ENCODE data around the gene ANKRD33B.
"Not testable (repeated sequence)": the region's sequence is repeated elsewhere in the genome, so short reads cannot be mapped to it uniquely, and the experiment has no call there.

Gene ANKRD33B

DNA sequence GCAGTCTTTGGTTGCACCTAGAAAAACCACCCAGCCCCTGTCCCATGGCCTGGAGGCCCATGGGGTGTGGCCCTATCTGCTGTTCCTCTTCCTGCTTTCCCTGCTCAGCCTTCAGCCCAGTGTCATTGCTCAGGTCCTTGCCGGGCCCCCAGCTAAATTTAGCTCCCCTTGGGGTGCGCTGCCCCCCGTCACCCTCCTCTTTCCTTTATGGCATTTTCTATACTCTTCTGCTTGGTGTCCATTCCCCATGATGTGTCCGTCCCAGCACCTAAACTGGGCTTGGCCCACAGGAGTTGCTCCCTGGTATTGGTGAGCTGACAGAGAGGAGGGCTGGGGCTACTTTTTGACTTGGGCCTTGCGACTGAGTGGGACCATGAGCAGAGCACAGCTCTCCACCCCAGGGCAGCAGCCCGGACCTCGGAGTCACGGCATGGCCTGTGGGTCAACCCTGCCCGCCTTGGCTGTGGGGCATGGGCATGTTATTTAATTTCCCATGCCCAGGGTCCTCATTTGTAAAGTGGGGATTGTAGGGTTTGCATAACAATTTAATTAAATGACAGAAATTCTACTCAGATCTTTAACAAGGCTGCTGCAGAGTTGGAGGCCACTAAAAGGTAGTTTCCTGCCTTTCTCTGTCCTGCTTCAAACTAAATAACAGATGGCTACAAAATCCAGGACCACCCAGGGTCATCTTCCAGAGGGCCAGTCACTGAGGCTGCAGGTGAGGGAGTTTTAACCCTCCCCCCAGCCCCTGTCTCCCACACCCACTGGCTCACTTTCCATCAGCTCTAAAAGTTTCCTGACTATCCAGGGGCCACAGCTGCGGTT lies 99.0 kb downstream of the ANKRD33B start:
- DNase-seq, result no peak

DNA sequence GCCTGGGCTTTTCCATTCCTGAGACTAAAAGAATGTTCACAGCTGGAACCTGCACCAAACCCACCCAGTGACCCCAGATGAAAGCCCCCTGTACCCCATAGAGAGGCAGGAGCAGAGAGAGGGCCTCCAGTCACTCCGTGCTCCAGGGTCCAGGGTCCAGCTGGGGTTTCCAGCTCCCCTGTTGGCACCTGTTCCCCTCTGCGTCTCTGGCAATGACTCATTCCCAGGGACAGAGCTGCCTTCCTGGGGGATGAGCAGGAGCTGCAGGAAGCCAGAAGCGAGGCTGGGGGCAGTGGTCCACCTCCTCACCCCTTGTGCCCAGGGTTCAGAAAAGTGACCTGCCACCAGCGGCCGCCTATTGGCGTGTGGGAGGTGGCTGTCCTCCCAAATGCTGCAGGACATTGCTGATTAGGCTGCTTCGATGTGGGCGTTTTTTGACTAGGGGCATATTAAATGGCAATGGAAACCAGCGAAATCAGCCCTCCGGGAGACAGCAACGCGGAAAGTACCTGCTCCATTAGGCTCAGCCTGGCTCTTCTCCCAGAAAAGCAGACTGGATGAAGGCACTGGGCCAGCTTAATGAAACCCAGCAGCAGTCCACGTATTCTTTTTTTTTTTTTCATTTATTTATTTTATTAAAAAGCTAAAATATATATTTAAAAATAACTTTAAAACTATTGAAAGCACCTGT lies 99.8 kb downstream of the ANKRD33B start:
- no peak for DNase-seq

DNA sequence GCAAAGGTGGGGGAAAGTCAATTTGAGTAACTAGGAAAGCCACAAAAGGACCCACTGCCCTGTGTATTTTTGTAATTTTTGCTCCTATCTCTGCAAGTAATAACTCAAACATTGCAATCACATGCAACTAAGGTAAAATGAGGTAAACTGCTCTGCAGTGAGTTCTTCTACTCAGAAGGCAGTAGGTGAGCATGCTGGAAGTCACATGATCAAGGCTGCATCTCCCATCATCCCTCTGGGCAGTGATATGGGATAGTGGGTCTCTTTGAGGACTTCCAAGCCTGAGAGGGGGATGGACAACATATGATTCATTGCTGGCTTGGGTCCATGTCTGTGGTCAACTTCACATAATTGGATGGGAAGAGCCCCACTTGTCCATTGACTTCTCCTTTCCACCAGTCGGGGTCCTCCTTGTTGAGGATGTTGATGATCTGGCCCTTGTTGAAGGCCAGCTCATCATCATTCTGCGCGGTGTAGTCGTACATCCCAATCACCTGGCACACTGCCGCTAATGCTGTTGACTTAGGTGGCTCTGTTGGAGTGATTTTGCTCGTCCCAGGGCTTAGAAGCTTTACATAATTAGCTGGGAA lies 100.4 kb downstream of the ANKRD33B start:
- not testable (repeated sequence) for DNase-seq

- DNase-seq, result no peak
These were observed 101.9 kb downstream of the ANKRD33B start for GRCh38 chr5:10665799-10666198.

- no peak for DNase-seq
These were observed 102.8 kb downstream of the ANKRD33B start for GRCh38 chr5:10666531-10667299.

- no peak for DNase-seq
These were observed 103.7 kb downstream of the ANKRD33B start for GRCh38 chr5:10667431-10668057.

DNA sequence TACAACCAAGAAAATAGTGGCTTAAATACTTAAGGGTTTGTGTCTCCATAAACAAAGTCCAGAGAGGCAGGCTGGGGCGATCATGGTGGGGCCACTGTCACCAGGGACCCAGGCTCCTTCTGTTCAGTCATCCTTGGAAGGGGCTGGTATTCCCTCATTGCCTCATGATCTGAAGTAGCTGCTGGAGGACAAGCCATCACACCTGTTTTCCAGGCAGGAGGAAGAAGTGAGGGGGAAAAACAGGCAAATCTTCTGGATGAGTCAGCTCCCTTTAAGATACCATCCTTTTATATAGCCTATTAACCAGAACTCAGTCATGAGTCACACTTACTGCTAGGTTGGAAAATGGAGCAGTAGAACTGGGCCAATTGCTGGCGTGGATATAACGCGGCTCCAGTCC lies 104.8 kb downstream of the ANKRD33B start:
- DNase-seq, result no peak

DNA sequence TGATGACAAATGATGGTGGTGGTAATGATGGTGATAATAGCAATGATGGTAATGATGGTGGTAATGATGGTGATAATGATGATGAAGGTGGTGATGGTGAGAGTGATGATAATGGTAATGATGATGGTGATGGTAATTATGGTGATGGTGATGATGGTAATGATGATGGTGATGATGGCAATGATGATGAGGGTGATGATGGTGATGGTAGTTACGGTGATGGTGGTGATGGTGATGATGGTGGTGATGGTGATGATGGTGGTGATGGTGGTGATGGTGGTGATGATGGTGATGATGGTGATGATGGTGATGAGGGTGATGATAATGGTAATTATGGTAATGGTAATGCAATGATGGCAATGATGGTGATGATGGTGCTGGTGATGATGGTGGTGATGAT lies 106.1 kb downstream of the ANKRD33B start:
- no peak for DNase-seq

- no peak for DNase-seq
These were observed 107.5 kb downstream of the ANKRD33B start for GRCh38 chr5:10671041-10672008.

DNA sequence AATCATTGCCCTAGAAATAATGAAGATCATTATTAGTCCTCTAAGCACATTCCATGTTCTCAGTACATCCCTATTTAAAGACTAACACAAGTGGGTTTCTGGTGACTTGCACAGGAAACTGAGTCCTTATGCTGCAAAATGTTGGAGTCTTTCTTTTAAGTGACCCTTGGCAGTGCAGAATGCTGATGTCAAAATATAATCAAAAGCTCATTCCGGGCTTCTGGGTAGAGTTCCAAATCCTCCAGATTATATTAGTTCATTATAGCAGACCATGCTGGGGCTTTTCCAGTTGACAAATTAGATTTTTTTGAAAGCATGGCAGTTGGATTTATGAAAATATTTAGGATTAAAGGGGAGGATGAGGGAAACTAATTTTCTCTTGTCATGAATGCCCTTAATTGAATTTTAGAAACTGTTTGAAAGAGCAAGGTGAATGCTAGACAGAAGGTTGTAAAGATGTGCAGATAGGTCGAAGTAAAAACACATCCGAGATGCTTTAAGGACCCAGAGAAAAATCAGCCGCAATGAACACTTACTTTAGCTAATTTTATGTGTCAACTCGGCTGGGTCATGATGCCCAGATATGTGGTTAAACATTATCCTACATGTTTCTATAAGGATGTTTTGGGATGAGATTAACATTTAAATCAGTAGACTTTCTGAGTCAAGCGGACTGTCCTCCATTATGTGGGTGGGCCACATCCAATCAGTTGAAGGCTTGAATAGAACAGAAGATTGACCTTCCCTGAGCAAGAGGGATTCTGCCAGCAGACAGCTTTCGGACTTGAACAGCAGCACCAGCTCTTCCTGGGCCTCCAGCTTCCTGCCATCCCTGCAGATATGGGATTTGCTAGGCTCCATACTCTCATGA lies 108.5 kb downstream of the ANKRD33B start:
- DNase-seq, result no peak

GRCh38 chr5:10673017-10673389 lies 109.1 kb downstream of the ANKRD33B start:
- no peak for DNase-seq

GRCh38 chr5:10673407-10673806 lies 109.5 kb downstream of the ANKRD33B start:
- no peak for DNase-seq

DNA sequence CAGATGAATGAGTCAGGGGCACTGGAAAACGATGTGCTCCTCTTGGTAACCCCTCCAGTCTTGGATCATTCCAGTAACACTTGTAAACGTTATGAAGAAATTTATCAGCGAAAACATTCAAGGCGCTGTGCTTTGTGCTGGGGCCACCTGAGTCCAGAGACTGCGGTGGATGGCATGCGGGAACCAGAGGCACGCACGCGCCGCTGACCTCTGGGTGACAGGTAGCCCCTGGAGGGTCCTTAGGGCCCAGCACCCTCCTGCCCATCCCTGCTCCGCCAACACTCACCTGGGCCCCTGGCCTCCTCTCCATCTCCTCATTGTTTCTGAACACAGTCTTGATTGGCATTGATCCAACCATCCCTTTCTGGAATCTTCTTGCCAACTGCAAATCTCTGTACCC lies 110.2 kb downstream of the ANKRD33B start:
- no peak for DNase-seq

DNA sequence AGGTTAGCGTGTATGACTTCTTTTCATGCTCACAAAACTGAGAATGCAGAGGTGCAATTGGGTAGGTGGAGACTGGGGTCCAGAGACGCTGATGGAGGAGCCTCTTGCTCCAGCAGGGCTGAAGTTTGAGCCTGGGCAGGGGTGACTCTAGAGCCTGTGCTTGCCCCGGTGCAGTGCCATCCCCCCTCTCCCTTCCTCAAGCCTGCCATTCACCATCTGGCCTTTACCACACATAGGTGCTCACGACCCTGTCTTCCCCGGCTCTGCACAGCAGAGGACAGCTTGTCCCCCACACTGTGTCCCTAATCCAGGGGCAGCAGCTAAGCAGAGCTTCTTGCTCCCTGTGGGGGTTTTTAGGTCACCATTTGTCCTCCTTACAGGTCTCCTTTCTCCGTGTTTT lies 110.7 kb downstream of the ANKRD33B start:
- DNase-seq, result no peak

- no peak for DNase-seq
These were observed 111.4 kb downstream of the ANKRD33B start for GRCh38 chr5:10675177-10675700.

DNA sequence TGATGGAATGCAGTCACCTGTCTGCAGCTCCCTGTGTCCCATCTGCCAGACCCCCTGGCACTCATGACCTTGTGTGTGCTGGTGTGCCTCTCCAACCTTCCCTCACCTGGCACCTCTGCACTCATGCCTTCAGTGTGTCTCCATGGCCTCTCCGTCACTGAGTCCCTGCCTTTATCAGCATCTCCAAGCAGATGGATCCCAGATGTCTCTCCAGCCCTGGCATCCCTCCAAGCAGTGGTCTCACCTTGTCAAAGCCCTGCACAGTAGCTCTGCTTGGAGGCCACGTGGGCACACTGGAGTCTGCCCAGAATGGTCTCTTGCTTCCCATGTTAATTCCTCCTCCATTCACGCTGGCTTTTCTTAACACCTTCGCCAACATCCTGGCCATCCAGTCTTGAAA lies 112.4 kb downstream of the ANKRD33B start:
- DNase-seq, result no peak

GRCh38 chr5:10676946-10677345 lies 113.1 kb downstream of the ANKRD33B start:
- no peak for DNase-seq

DNA sequence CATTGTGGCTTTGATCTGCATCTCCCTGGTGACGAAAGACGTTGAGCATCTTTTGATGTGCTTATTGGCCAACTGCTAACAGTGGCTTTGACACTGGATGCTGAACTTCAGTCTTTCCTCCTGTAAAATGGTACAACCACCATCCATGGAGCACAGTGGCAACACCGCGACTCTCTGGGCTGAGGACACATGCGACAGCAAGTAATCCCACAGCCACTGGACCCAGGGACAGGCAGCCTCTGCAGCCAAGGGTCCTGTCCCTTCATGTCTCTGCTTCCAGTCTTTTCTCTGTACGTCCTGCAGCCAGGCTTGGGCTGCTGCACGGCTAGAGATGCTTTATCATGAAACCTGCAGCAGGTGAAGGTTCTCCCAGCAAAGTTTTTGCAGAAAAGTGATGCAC lies 113.7 kb downstream of the ANKRD33B start:
- DNase-seq, result no peak

- no peak for DNase-seq
These were observed 114.4 kb downstream of the ANKRD33B start for GRCh38 chr5:10678244-10678643.

- DNase-seq, result no peak
These were observed 115.6 kb downstream of the ANKRD33B start for GRCh38 chr5:10679336-10679988.

Data from NCI-H1417 (cell line).